OCI-LY3 (cell line): ENCODE data around the gene NFKB2.

Experiments
- EZH2phosphoT487 ChIP-seq: fragments of 200-600 bp; shearing (Covaris generic); IDR thresholded peaks from 2 replicates; pipeline ENCODE4 v1.6.1; 2018; ENCODE audit warnings: antibody characterized with exemption, mixed run types, low read depth
- TF ChIP-seq, protein P1 (sequence below): fragments of 200-600, 300-600 bp; sonication (generic); IDR thresholded peaks from 2 replicates; pipeline ENCODE4 v1.5.1; 2014; ENCODE audit warnings: antibody characterized with exemption, low read length, low read depth

GRCh38 chr10:102408131-102408727 is 12.7 kb downstream of the NFKB2 start:
- TF ChIP-seq, protein P1, sequence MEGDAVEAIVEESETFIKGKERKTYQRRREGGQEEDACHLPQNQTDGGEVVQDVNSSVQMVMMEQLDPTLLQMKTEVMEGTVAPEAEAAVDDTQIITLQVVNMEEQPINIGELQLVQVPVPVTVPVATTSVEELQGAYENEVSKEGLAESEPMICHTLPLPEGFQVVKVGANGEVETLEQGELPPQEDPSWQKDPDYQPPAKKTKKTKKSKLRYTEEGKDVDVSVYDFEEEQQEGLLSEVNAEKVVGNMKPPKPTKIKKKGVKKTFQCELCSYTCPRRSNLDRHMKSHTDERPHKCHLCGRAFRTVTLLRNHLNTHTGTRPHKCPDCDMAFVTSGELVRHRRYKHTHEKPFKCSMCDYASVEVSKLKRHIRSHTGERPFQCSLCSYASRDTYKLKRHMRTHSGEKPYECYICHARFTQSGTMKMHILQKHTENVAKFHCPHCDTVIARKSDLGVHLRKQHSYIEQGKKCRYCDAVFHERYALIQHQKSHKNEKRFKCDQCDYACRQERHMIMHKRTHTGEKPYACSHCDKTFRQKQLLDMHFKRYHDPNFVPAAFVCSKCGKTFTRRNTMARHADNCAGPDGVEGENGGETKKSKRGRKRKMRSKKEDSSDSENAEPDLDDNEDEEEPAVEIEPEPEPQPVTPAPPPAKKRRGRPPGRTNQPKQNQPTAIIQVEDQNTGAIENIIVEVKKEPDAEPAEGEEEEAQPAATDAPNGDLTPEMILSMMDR = no peak
- TF ChIP-seq EZH2phosphoT487 = no peak
